NCI-H446 (cell line): ENCODE measurements around the gene GNA15.

Experiments
- DNase-seq, 2 experiments: peaks; one replicate each; lab custom pipeline; 2025; lab: John Stamatoyannopoulos, UW

Gene GNA15

DNA sequence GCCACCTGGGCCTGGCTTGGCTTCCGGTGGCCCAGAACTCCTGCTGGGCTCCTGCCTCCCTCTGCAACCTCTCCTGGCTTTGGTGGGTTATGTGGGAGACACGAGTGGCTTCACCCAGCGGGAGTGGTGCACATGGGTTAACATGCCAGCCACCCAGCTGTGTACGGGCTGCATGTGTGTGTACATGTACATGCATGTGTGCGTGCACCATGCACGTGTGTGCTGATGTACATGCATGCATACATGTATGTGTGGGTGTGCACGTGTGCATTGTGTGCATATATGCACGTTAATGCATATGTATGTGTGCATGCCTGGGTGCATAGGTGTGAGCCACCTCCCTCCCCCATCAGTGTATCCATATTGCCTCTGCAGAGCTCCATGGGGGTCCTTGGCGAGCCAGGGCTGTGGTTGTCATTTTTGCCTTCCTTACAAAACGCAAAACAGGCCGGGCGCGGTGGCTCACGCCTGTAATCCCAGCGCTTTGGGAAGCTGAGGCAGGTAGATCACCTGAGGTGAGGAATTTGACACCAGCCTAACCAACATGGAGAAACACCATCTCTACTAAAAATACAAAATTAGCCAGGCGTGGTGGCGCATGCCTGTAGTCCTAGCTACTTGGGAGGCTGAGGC, 29.2 kb upstream of the GNA15 start:
- no peak for DNase-seq

GRCh38 chr19:3107658-3108057, 28.2 kb upstream of the GNA15 start:
- no peak for DNase-seq

DNA sequence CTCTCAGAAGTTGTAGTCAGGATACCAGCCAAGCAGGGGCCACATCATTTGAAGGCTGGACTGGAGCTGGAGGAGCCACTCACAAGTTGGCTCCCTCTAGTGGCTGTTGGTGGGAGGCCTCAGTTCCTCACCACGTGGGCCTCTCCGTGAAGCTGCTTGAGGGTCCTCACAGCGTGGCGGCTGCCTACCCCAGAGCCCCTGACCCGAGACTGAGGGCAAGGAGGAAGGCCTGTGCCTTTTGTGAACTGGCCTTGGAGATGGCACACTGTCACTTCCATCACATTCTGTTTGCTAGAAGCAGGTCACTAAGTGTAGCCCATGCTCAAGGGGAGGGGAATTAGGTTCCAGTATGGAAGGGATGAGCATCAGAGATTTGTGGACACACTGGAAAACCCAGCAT, 27.1 kb upstream of the GNA15 start:
- DNase-seq, result peak; percentile 34 to 80

DNA sequence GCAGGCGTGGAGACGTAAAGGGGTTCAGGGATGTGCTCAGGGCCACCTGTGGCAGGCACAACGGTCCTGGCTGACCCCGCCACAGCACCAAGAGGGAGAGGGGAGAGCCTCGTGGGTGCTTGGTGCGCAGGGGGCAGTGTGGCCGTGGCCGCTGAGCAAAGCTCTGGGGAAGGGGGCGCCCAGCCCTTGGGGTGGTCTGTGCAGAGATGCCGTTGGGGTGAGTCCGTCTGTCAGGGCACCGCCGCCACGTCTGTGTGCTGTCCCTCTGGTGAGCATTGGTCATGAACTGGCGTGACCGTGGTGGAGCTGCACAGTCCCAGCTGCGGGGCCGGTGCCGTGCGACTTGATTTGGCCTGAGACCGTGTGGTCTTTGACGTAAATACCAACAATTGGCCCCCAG, 26.3 kb upstream of the GNA15 start:
- DNase-seq, result no peak

GRCh38 chr19:3110126-3110825, 25.6 kb upstream of the GNA15 start:
- DNase-seq, result no peak

GRCh38 chr19:3111586-3112247, 24.1 kb upstream of the GNA15 start:
- no peak for DNase-seq

DNA sequence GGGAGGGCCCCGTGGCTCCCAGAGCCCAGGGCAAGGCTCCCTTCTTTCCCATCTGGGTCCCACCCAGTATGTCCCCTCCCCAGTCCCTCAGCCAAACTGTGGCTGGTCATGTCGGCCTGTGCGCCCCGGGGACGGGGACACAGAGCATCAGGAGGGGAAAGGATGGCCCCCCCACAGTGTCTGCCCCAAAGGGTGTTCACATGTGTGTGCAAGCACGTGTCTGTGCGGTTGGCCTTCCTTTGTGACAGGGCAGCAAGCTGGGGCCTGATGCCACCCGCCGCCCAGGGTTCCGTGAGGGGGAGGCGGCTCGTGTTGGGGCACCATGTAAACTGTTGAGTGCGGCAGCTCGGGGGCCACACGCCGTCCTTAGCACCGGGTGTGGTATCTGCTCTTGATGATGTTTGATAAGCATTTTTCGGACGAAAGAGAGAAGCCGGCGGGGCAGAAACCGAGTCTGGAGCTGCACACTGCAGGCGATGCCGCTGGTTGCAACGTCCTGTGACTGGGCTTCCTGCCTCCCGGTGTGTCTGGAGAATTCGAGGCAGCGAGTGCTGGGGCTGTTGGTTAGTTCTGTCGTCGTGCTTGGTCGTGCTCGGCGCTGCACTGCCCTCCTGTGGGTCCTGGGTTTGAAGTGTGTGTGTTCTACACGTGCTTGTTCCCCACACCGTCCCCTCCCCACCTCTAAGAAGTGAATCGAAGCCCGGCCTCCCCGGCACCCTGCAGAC, 23.3 kb upstream of the GNA15 start:
- no peak for DNase-seq

DNA sequence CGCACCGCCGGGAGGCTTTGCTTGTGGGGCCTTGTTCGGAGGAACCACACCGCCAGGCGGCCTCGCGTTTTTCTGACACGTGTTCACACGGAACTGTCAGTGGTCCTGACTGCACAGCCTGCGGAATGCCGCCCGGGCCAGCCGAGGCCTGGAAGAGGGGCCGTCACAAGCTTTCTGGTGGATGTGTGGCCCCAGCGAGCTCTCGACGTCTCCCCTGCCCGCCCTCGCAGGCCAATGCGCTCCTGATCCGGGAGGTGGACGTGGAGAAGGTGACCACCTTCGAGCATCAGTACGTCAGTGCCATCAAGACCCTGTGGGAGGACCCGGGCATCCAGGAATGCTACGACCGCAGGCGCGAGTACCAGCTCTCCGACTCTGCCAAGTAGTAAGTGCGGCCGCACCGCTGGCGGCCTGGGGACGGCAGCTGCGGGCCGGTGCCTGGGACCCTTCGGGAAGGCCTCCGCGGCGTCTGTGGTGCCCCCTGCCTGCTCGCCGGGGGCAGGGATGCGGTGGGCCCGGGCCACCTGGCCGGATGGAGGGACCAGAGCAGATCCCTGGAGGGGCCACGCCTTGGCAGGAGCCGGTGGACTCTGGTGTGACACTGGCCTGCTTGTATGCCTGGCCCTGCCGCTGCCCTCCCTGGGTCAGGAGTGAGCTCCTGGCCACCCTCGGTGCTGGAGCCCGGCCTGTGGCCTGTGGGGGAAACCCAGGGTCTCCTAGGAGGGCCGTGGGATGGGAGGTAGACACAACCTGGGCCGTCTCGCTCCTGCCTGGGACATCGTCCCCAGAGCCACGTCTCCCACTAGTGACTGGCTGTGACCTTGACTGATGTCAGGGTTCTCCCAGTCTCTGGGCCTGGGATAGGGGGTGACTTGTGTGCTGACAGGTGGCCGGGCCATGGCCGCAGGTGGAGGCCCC, 22.5 kb upstream of the GNA15 start:
- no peak for DNase-seq

GRCh38 chr19:3114018-3114726, 21.7 kb upstream of the GNA15 start:
- no peak for DNase-seq

DNA sequence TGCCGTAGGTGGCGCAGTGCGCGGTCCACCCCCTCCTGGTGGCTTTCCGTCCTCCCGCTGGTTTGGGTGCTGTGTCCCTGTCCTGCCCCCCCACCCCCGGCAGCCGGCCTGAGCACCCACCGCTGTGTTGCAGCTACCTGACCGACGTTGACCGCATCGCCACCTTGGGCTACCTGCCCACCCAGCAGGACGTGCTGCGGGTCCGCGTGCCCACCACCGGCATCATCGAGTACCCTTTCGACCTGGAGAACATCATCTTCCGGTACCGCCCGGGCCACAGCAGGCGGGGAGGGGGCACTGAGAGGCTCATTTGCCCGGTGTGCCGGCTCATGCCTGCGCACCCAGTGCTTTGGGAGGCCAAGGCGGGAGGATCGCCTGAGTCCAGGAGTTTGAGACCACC, 21.0 kb upstream of the GNA15 start:
- DNase-seq, result no peak

DNA sequence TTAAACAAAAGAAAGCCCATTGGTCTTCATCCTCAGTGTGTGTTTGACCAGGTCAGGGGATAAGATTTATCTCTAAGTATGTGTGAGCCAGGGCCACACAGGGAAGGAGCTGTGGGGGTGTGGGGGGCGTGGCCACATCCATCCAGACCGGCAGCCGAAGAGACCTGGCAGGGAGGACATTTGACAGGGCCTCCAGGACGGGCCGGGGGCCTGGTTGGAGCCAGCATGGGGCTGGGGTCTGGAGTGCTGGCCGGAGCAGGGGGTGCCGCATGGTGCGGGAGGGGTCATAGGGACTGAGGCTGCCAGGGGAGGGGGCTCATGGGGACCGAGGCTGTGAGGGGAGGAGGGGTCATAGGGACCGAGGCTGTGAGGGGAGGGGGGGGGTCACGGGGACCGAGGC, 20.4 kb upstream of the GNA15 start:
- DNase-seq, result no peak

DNA sequence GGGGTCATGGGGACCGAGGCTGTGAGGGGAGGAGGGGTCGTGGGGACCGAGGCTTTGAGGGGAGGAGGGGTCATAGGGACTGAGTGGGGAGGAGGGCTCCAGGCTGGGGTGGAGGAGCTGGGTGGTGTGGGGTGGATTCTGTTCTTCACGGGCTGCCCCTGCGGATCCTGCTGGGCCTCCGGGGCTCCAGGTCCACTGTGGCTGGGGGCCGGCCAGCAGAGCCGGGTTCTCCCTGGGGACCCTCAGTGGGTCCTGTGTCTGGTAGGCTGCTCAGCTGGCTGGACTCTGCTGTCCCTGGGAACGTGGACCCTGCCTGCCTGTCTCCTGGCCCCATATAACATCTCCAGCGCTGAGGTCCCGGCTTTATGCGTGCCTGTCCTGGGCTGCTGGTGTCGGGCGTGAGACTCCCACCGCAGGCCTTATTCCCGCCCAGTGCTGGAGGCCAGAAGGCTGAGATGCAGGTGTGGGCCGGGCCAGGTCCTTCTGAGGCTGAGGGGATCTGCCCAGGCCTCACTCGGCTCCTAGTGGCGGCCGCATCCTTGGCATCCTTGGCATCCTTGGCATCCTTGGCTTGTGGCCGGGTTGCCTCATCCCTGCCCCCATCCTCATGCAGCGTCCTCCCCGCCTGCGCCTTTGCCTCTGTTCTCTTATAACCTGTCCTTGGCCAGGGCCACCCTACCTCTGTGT, 19.8 kb upstream of the GNA15 start:
- DNase-seq, result no peak

DNA sequence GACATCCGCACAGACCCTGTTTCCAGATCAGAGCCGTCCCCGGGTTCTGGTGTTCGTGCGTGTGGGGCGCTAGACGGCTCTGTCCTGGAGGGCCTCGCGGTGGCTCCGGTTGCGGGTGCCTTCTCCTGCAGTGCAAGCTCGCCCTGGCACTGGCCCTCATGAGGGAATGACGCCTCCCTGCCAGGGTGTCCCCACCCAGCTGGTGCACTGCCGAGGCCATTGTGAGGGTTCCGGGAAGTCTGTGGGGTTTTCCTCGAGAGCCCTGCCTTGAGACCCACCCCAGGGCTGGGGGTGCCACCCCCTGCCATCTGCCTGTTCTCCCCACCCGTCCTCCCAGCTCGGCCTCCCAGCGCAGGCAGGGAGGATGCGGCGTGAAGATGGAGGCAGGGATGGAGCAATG, 19.2 kb upstream of the GNA15 start:
- no peak for DNase-seq

- DNase-seq, result no peak
Measured at GRCh38 chr19:3117716-3118115, 18.1 kb upstream of the GNA15 start.

DNA sequence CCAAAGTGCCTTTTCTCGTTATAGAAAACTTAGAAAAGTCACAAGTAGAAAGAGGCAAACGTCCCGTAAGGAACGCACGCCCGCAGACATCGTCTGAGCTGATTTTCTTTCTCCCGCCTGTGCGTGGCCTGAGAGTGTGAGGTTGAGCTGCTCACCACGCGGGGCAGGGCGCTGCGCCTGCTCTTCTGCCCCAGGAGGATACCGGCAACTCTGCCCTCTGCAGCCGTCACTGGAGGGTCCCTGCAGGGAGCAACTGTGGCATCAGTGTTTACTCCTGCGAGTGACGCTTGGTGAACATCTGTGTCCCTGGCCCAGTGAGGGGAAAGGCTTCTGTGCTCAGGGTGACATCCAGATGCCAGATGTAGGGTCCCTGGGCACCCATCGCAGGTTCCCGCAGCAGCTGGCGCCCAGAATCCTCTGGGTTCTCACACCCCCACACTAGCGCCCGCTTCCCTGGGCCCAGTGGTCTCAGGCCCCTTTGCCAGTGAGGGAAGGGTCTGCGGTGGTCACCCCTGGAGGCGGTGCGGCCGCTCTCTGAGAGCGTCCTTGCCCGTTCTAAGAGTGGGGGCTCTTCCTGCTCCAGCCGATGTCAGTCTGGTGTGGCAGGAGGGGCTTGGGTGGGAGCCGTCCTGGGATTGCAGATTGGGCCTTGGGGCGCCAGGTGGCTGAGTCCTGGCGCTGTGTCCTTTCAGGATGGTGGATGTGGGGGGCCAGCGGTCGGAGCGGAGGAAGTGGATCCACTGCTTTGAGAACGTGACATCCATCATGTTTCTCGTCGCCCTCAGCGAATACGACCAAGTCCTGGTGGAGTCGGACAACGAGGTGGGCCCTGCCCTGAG, 17.4 kb upstream of the GNA15 start:
- no peak for DNase-seq

DNA sequence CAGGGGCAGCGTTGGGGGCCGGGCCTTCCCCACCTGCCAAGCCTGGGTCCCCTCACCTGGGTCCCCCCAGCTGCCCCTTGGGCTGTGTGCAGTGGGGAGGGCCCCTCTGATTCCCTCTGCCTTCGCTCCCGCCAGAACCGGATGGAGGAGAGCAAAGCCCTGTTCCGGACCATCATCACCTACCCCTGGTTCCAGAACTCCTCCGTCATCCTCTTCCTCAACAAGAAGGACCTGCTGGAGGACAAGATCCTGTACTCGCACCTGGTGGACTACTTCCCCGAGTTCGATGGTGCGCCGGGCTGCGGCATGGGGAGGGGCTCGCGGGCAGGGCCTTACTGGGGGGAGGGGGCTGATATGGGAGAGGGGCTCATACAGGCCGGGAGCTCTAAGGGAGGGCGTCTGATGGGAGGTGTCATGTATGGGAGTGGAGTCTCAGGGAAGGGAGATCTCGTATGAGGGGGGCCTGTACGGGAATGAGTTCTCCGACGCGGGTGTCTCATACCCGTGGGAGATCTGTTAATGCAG, 16.7 kb upstream of the GNA15 start:
- no peak for DNase-seq

- no peak for DNase-seq
Measured at GRCh38 chr19:3119693-3120380, 16.0 kb upstream of the GNA15 start.

- DNase-seq, result no peak
Measured at GRCh38 chr19:3120611-3121276, 15.1 kb upstream of the GNA15 start.
